C4-2B (cell line): ENCODE results near the gene BUD13.

ENCODE experiments used
- CTCF ChIP-seq: fragments of 450-650 bp; conservative IDR thresholded peaks from 2 replicates; pipeline ENCODE4 v1.5.1; 2017; ENCODE audit warnings: mild to moderate bottlenecking
- ZFX ChIP-seq: fragments of 450-650 bp; IDR thresholded peaks from 2 replicates; pipeline ENCODE4 v1.6.1; 2017

GRCh38 chr11:116788534-116788933 lies 15.7 kb upstream of the BUD13 start:
- TF ChIP-seq CTCF = no peak
- no peak for TF ChIP-seq ZFX
